GM12878 (cell line): Measurements from ENCODE around the gene MAML3. TPM values are rescaled to one million over a fixed set of nuclear protein-coding genes. Genes with fewer than 3 reads are reported as not detected.

ENCODE experiments used
- ATAC-seq: fragments of 200-7000 bp; cut with Tn5 transposase; 3 replicates; pipeline ENCODE4 v1.9.1; 2020; ENCODE audit warnings: mild to moderate bottlenecking, moderate library complexity
- BruUV-seq: library from RNA; stranded (reverse); fragments of 400-500 nt; replicated peaks from 2 replicates; lab custom pipeline; 2021; lab: Mats Ljungman, UMichigan
- CTCF ChIA-PET: fragments of 300-600 bp; sonication (Branson Sonifier 250); formaldehyde crosslinking; extraction: SDS; loops from one replicate; lab custom pipeline; 2021; ENCODE audit warnings: inconsistent platforms; lab: Yijun Ruan, JAX
- POLR2A ChIA-PET: fragments of 350-600 bp; formaldehyde crosslinking; extraction: SDS; loops from one replicate; lab custom pipeline; 2021; ENCODE audit warnings: inconsistent platforms; lab: Charles Lee
- RAD21 ChIA-PET: fragments of 300-600 bp; sonication (Branson Sonifier 250); formaldehyde crosslinking; loops from one replicate; lab custom pipeline; 2023; ENCODE audit warnings: antibody characterized with exemption; ENCODE audit not compliant: unreplicated experiment; lab: Charles Lee
- SMC1A ChIA-PET: fragments of 300-600 bp; sonication (Branson Sonifier 250); formaldehyde crosslinking; loops from one replicate; lab custom pipeline; 2023; ENCODE audit not compliant: unreplicated experiment, uncharacterized antibody; lab: Charles Lee
- DNase-seq: peaks from one replicate; pipeline ENCODE4 v3.0.0-alpha.2; 2011; ENCODE audit warnings: low read depth, low spot score
- FAIRE-seq: peaks from 3 replicates; lab custom pipeline; 2011; peaks lifted over from hg19 to GRCh38; lab: Jason Lieb, UNC
- H2AFZ ChIP-seq: 2 replicates; pipeline ENCODE4 v1.6.0; 2011; ENCODE audit warnings: low read depth, low read length, control low read depth; ENCODE audit not compliant: control insufficient read depth
- H3K27ac ChIP-seq: 2 replicates; pipeline ENCODE4 v1.5.1; 2011; ENCODE audit warnings: control low read depth; ENCODE audit not compliant: control insufficient read depth, insufficient read depth
- H3K27me3 ChIP-seq, 2 experiments: replicated peaks in 1 of 2; 2 replicates each; pipeline versions ENCODE4 v1.6.0 to v1.6.1; 2011; ENCODE audit warnings: low read length in 1 of 2; ENCODE audit not compliant: control insufficient read depth in 2 of 2, insufficient read depth in 2 of 2
- H3K36me3 ChIP-seq, 2 experiments: 2 replicates each; pipeline ENCODE4 v1.5.1; 2011; ENCODE audit warnings: low read length in 1 of 2; ENCODE audit not compliant: control insufficient read depth in 2 of 2, insufficient read depth in 2 of 2
- H3K4me1 ChIP-seq: 2 replicates; pipeline ENCODE4 v1.6.1; 2011; ENCODE audit warnings: mild to moderate bottlenecking, low read length, moderate library complexity, mixed read lengths; ENCODE audit not compliant: control insufficient read depth, insufficient read depth
- H3K4me2 ChIP-seq: 2 replicates; pipeline ENCODE4 v1.6.0; 2011; ENCODE audit warnings: control low read depth; ENCODE audit not compliant: control insufficient read depth, insufficient read depth
- H3K4me3 ChIP-seq: fragments of 200-600 bp; sonication (generic); 2 replicates; pipeline ENCODE4 v1.5.1; 2016
- H3K79me2 ChIP-seq: 2 replicates; pipeline ENCODE4 v1.6.0; 2011; ENCODE audit warnings: low read length; ENCODE audit not compliant: control insufficient read depth, insufficient read depth
- H3K9ac ChIP-seq: 2 replicates; pipeline ENCODE4 v1.8.0; 2011; ENCODE audit warnings: low read length, control low read depth, mixed read lengths; ENCODE audit not compliant: control insufficient read depth, insufficient read depth
- H3K9me3 ChIP-seq: replicated peaks from 3 replicates; pipeline ENCODE4 v1.5.1; 2011; ENCODE audit warnings: mild to moderate bottlenecking, low read length; ENCODE audit not compliant: control insufficient read depth, insufficient read depth
- H4K20me1 ChIP-seq: 2 replicates; pipeline ENCODE4 v1.6.0; 2011; ENCODE audit not compliant: control insufficient read depth, insufficient read depth
- CHD1 ChIP-seq: IDR thresholded peaks from 2 replicates; pipeline ENCODE4 v1.6.1; 2012; ENCODE audit warnings: low read depth, low read length, improper control_type of control experiment
- CHD2 ChIP-seq: IDR thresholded peaks from 2 replicates; pipeline ENCODE4 v1.6.1; 2011; ENCODE audit warnings: low read depth, low read length, improper control_type of control experiment, borderline replicate concordance
- IKZF1 ChIP-seq: fragments of 450-650 bp; conservative IDR thresholded peaks from 2 replicates; pipeline ENCODE4 v1.6.1; 2017; ENCODE audit warnings: antibody characterized with exemption, mild to moderate bottlenecking
- MEF2B ChIP-seq: fragments of 450-650 bp; IDR thresholded peaks from 2 replicates; pipeline ENCODE4 v1.6.1; 2018; ENCODE audit warnings: mild to moderate bottlenecking, moderate library complexity; ENCODE audit not compliant: partially characterized antibody, poor library complexity, severe bottlenecking
- NFYA ChIP-seq: IDR thresholded peaks from 2 replicates; pipeline ENCODE4 v1.6.1; 2011; ENCODE audit warnings: low read depth, mild to moderate bottlenecking, low read length, improper control_type of control experiment, borderline replicate concordance
- NKRF ChIP-seq: fragments of 450-650 bp; conservative IDR thresholded peaks from 2 replicates; pipeline ENCODE4 v1.6.1; 2017; ENCODE audit warnings: mild to moderate bottlenecking, moderate library complexity
- NR2F1 ChIP-seq: fragments of 450-650 bp; conservative IDR thresholded peaks from 2 replicates; pipeline ENCODE4 v1.6.1; 2017; ENCODE audit warnings: mild to moderate bottlenecking
- RELB ChIP-seq: fragments of 450-650 bp; IDR thresholded peaks from 2 replicates; pipeline ENCODE4 v1.6.1; 2017; ENCODE audit warnings: low read depth, mild to moderate bottlenecking, moderate library complexity
- SMAD5 ChIP-seq: IDR thresholded peaks from 2 replicates; pipeline ENCODE4 v1.6.1; 2016; ENCODE audit warnings: antibody characterized with exemption, low read depth
- SRF ChIP-seq, 2 experiments: IDR thresholded peaks; 2 replicates each; pipeline ENCODE4 v1.6.1; 2011; ENCODE audit warnings: low read depth in 2 of 2, low read length in 2 of 2, mild to moderate bottlenecking in 1 of 2, moderate library complexity in 1 of 2
- TBL1XR1 ChIP-seq: IDR thresholded peaks from 2 replicates; pipeline ENCODE4 v1.6.1; 2012; ENCODE audit warnings: low read depth, low read length, improper control_type of control experiment
- WGBS: methylation state at CpG from one replicate; pipeline ENCODE4 v1.1.6; 2016; ENCODE audit warnings: low lambda C conversion rate; ENCODE audit not compliant: insufficient replicate concordance, insufficient coverage; ENCODE audit errors: missing lambda C conversion rate; 5-methylcytosine and 5-hydroxymethylcytosine counted together
- in situ Hi-C: fragments of 300-500 bp; cut with MboI; formaldehyde crosslinking; loops from 9 replicates; pipeline ENCODE4 v1.14.3; 2018; ENCODE audit warnings: mixed read lengths
- intact Hi-C: fragments of 100-400 bp; cut with micrococcal nuclease; formaldehyde crosslinking; loops from one replicate; pipeline ENCODE4 v1.14.2; 2022; ENCODE audit not compliant: unreplicated experiment
- polyA plus RNA-seq, 11 experiments: library from polyadenylated mRNA; depleted of rRNA in 4 of 11; unstranded in 6 of 11; stranded (reverse) in 5 of 11; fragments of >200 nt; fragmentation: Nextera tagmentation in 4 of 11; fragmentation: Illumina TruSeq in 1 of 11; extraction: Ambion mirVana in 4 of 11; extraction: Trizol in 1 of 11; gene quantifications; 1 replicate in 1 of 11; 2 replicates in 10 of 11; pipeline versions ENCODE4 v1.2.1 to v1.2.3, GENCODE V29; 2011 to 2016; ENCODE audit warnings: inconsistent platforms in 2 of 11, missing spikeins in 2 of 11, low read depth in 1 of 11
- total RNA-seq, 4 experiments: library from RNA; depleted of rRNA in 3 of 4; stranded (reverse); fragments of >200 nt in 3 of 4; fragmentation: Illumina TruSeq in 1 of 4; extraction: Trizol in 1 of 4; gene quantifications; 2 replicates each; pipeline versions ENCODE4 v1.2.1 to v1.2.3, GENCODE V29; 2013 to 2021
- TF ChIP-seq, protein P1 (sequence below): fragments of 450-650 bp; IDR thresholded peaks from 2 replicates; pipeline ENCODE4 v1.6.1; 2016; ENCODE audit warnings: mild to moderate bottlenecking

Gene MAML3
- total and polyA plus RNA-seq, 10 of the 15 experiments (the other 5 are each of a cell fraction or from before 2014, with no cell fraction given), result under 0.01 to 0.53 (median 0.06) TPM; not detected in 2

GRCh38 chr4:139873111-139873860, 280.7 kb downstream of the MAML3 start:
- no peak overlapping the region for H2AFZ ChIP-seq
- no peaks in the 10 kb centered on the region for H4K20me1 ChIP-seq
- CTCF ChIA-PET, result no interaction called here
- SMC1A ChIA-PET, result interaction anchor here (0.9 kb wide), 1 partner anchor 8 kb away, joined by 4 read pairs; no protein-coding TSS in a partner anchor
- no peaks in the 10 kb centered on the region; a peak in 2 of 4 replicates for H3K27me3 ChIP-seq
- H3K4me1 ChIP-seq, result no peaks in the 10 kb centered on the region
- TF ChIP-seq CHD2 (no peak), CHD1 (no peak)
- no peak for ATAC-seq
- 19% methylated on average over 4 of the region's 4 CpGs for WGBS
- BruUV-seq, result no TSS peak
- no peaks in the 10 kb centered on the region for H3K36me3 ChIP-seq
- FAIRE-seq, result no peak
- H3K79me2 ChIP-seq, result no peaks in the 10 kb centered on the region
- no peak overlapping the region for H3K4me3 ChIP-seq
- DNase-seq, result no peak
- no peak overlapping the region for H3K27ac ChIP-seq
- POLR2A ChIA-PET, result no interaction called here
- H3K9me3 ChIP-seq, result no peaks in the 10 kb centered on the region
- RAD21 ChIA-PET, result no interaction called here
- H3K4me2 ChIP-seq, result no peak overlapping the region
- intact Hi-C loops (no loop called here), in situ Hi-C loops (no loop called here)
- no peak overlapping the region for H3K9ac ChIP-seq

DNA sequence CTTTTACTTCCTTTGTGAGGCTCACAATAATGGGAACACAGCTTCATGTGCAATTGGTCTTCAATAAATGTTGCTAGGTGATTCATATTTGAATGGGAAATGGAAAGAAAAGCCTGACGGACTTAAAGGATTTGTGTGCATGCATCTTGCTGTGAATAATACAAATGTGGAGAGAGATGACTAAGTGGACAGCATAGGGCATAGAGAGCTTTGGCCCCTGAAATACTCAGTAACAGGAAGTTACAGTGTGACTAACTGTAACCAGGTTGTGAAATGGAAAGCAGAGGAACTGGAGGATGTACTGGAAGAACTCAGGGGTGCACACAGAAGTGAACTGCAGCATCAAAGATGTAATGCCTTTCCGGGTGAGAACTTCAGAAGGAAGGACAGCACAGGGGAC, 281.7 kb downstream of the MAML3 start:
- CTCF ChIA-PET, result no interaction called here
- intact Hi-C loops, result no loop called here
- in situ Hi-C loops, result no loop called here
- H3K9ac ChIP-seq, result no peak overlapping the region
- no peaks in the 10 kb centered on the region for H4K20me1 ChIP-seq
- H3K27ac ChIP-seq, result no peak overlapping the region
- POLR2A ChIA-PET, result no interaction called here
- no peaks in the 10 kb centered on the region for H3K36me3 ChIP-seq
- H3K9me3 ChIP-seq, result no peaks in the 10 kb centered on the region
- RAD21 ChIA-PET, result no interaction called here
- FAIRE-seq, result no peak
- no peaks in the 10 kb centered on the region; a peak in 2 of 4 replicates for H3K27me3 ChIP-seq
- no peak for DNase-seq
- H3K79me2 ChIP-seq, result no peaks in the 10 kb centered on the region
- no peak overlapping the region for H2AFZ ChIP-seq
- WGBS, result 4% methylated on average over 2 of the region's 2 CpGs
- H3K4me2 ChIP-seq, result no peak overlapping the region
- no TSS peak for BruUV-seq
- ATAC-seq, result no peak
- H3K4me3 ChIP-seq, result no peak overlapping the region
- no peaks in the 10 kb centered on the region for H3K4me1 ChIP-seq
- SMC1A ChIA-PET, result no interaction called here
- TF ChIP-seq SRF (IDR thresholded peaks at IDR 0.05; ENCODE audit: low read depth in 2 of 2, low read length in 2 of 2) (no peak), NKRF (no peak), RELB (no peak), TBL1XR1 (no peak), NFYA (no peak), SMAD5 (no peak), NR2F1 (no peak), MEF2B (no peak), IKZF1 (no peak)
- TF ChIP-seq, protein P1, sequence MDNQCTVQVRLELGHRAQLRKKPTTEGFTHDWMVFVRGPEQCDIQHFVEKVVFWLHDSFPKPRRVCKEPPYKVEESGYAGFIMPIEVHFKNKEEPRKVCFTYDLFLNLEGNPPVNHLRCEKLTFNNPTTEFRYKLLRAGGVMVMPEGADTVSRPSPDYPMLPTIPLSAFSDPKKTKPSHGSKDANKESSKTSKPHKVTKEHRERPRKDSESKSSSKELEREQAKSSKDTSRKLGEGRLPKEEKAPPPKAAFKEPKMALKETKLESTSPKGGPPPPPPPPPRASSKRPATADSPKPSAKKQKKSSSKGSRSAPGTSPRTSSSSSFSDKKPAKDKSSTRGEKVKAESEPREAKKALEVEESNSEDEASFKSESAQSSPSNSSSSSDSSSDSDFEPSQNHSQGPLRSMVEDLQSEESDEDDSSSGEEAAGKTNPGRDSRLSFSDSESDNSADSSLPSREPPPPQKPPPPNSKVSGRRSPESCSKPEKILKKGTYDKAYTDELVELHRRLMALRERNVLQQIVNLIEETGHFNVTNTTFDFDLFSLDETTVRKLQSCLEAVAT, result no peak
